HepG2 (cell line): Measurements from ENCODE around the gene P4HTM.

ENCODE experiments used
- ARNTL ChIP-seq: sonication (generic); formaldehyde crosslinking; IDR thresholded peaks from 2 replicates; pipeline ENCODE4 v1.4.0; 2020; ENCODE audit warnings: mild to moderate bottlenecking, missing genetic modification reagents
- ATF1 ChIP-seq: IDR thresholded peaks from 2 replicates; pipeline ENCODE4 v1.6.1; 2016; ENCODE audit warnings: mild to moderate bottlenecking, control low read depth
- ATF7 ChIP-seq, 2 experiments: fragments of 450-650 bp in 1 of 2; sonication (generic) in 1 of 2; formaldehyde crosslinking in 1 of 2; IDR thresholded peaks; 2 replicates each; pipeline versions ENCODE4 v1.4.0 to v1.6.1; 2016 to 2020; ENCODE audit warnings: antibody characterized with exemption in 1 of 2, mild to moderate bottlenecking in 1 of 2, missing genetic modification reagents in 1 of 2
- CEBPB ChIP-seq: IDR thresholded peaks from 2 replicates; pipeline ENCODE4 v1.6.1; 2011; ENCODE audit warnings: low read depth, low read length, improper control_type of control experiment, borderline replicate concordance
- CHD2 ChIP-seq: IDR thresholded peaks from 2 replicates; pipeline ENCODE4 v1.6.1; 2011; ENCODE audit warnings: low read depth, low read length, improper control_type of control experiment
- MTA3 ChIP-seq: sonication (generic); formaldehyde crosslinking; IDR thresholded peaks from 2 replicates; pipeline ENCODE4 v1.4.0; 2020; ENCODE audit warnings: missing genetic modification reagents
- MXD1 ChIP-seq: sonication (generic); formaldehyde crosslinking; IDR thresholded peaks from 2 replicates; pipeline ENCODE4 v1.4.0; 2020; ENCODE audit warnings: mild to moderate bottlenecking, missing genetic modification reagents
- POLR2AphosphoS2 ChIP-seq: IDR thresholded peaks from 2 replicates; pipeline ENCODE4 v1.6.1; 2011; ENCODE audit warnings: low read depth, low read length, improper control_type of control experiment
- ZFP36 ChIP-seq: fragments of 150-350 bp; IDR thresholded peaks from 2 replicates; pipeline ENCODE4 v1.6.1; 2018; ENCODE audit warnings: borderline replicate concordance, low read length, low read depth; ENCODE audit not compliant: partially characterized antibody
- ZNF530 ChIP-seq: sonication (generic); formaldehyde crosslinking; IDR thresholded peaks from 2 replicates; pipeline ENCODE4 v1.5.0; 2020; ENCODE audit warnings: low read depth, mild to moderate bottlenecking, missing genetic modification reagents
- ZNF704 ChIP-seq: sonication (generic); formaldehyde crosslinking; IDR thresholded peaks from 2 replicates; pipeline ENCODE4 v1.8.1; 2023; ENCODE audit warnings: mild to moderate bottlenecking, inconsistent platforms, moderate library complexity, missing genetic modification reagents, borderline replicate concordance
- ZSCAN25 ChIP-seq: sonication (generic); formaldehyde crosslinking; IDR thresholded peaks from 2 replicates; pipeline ENCODE4 v1.8.0; 2022; ENCODE audit warnings: mild to moderate bottlenecking, missing genetic modification reagents
- ZZZ3 ChIP-seq: sonication (generic); formaldehyde crosslinking; IDR thresholded peaks from 2 replicates; pipeline ENCODE4 v1.4.0; 2020; ENCODE audit warnings: missing genetic modification reagents, mild to moderate bottlenecking, borderline replicate concordance
- TF ChIP-seq, protein P1 (sequence below): sonication (generic); formaldehyde crosslinking; IDR thresholded peaks from 2 replicates; pipeline ENCODE4 v1.4.0; 2020; ENCODE audit warnings: missing genetic modification reagents, mild to moderate bottlenecking, borderline replicate concordance

- TF ChIP-seq MTA3 (CRISPR knock-in tag), result no peak
- TF ChIP-seq ZSCAN25 (CRISPR knock-in tag), result no peak
- no peak for TF ChIP-seq ZFP36
- no peak for TF ChIP-seq CEBPB
- TF ChIP-seq ATF7 (IDR thresholded peaks at IDR 0.05), result no peak
- TF ChIP-seq ATF7 (CRISPR knock-in tag; IDR thresholded peaks at IDR 0.05), result no peak
- no peak for TF ChIP-seq CHD2
- no peak for TF ChIP-seq ZNF530
- no peak for TF ChIP-seq ZNF704 (CRISPR knock-in tag)
- TF ChIP-seq MXD1, result no peak
- TF ChIP-seq ATF1 (CRISPR knock-in tag), result no peak
- TF ChIP-seq, protein P1, sequence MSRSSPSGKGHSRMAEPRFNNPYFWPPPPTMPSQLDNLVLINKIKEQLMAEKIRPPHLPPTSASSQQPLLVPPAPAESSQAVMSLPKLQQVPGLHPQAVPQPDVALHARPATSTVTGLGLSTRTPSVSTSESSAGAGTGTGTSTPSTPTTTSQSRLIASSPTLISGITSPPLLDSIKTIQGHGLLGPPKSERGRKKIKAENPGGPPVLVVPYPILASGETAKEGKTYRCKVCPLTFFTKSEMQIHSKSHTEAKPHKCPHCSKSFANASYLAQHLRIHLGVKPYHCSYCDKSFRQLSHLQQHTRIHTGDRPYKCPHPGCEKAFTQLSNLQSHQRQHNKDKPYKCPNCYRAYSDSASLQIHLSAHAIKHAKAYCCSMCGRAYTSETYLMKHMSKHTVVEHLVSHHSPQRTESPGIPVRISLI (CRISPR knock-in tag), result no peak
- no peak for TF ChIP-seq POLR2AphosphoS2
- no peak for TF ChIP-seq ZZZ3 (CRISPR knock-in tag)
- TF ChIP-seq ARNTL (CRISPR knock-in tag), result no peak
These were observed 40.3 kb downstream of the P4HTM start for GRCh38 chr3:49030321-49030720.
